ENCODE measurements around the gene SSC5D. TPM values are rescaled to one million over a fixed set of nuclear protein-coding genes. Genes with fewer than 3 reads are reported as not detected.

The SSC5D gene
- total and polyA plus RNA-seq, 2 of the 4 experiments (the other 2 are of a cell fraction): 1.4 to 19.1 TPM

DNA sequence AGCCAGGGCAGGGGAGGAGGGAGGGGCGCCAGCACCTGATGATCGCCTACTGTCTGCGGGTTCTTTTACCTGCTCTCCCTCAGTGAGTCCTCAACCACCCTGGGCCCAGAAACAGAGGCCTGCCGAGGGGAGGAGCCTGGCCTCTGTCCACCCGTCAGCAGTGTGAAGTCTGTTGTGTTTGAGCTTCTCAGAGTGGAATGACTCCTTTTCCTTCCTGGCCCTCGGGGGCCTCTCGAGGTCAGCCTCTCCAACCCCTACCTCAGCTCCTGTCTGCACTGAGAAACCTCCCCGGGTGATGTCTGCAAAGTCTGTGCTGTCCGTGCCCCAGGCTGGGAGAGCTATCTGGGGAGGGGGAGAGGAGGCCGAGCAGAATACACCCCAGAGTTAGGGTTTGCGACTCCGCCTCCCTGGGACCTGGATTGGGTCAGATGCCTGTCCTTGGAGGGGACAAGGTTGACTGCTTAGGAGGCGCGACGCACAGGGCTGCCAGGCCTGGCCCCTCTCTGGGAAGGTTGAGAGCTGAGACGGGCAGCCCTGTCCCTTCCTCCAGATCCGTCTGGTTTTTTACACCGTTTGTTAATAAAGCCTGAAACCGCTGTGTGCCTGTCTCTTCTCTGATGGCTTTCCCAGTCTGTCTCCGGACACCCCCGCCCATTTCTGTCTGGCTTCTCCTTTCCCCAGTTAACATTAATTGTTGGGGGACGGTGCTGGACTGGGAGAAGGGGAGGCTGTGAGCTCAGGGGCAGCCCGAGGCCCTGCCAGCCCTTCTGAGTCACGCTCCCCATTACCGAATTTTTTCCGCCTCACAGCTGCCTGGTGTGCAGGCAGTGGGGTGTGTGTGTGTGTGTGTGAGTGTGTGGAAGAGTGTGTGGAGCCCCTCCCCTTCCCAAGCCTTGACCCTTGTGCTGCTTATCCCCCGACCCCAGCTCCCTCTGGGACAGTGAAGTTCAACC lies 989 bp upstream of the SSC5D start:
- H3K4me1 ChIP-seq (ENCODE audit: control insufficient read depth, insufficient read depth, low read length): peaks cover 30% of the 10 kb centered on the region
- CTCF ChIA-PET: interaction anchor here (1.1 kb wide), 1 partner anchor 16 kb away, joined by 6 read pairs; no protein-coding TSS in a partner anchor
- peak overlapping the region; percentile 80 for H3K23ac ChIP-seq (ENCODE audit: low read depth, low read length)
- peak overlapping the region; percentile 38 for H2BK20ac ChIP-seq (ENCODE audit: low read depth, low read length)
- H3K4me3 ChIP-seq (ENCODE audit: insufficient read depth, low read depth, low read length): no peak overlapping the region
- intact Hi-C loops (cut with micrococcal nuclease) (loop anchor here (1.0 kb wide), 1 partner anchor 11 kb away; the partner anchor contains the start of gene ZNF628), dilution Hi-C loops (cut with HindIII; ENCODE audit: low sequenced_read_pairs, unreplicated experiment) (no loop called here), in situ Hi-C loops (cut with MboI; ENCODE audit: low sequenced_read_pairs) (loop anchor here (25.0 kb wide), 1 partner anchor 1025 kb away; the partner anchor contains the start of genes CDC42EP5 and LENG9)
- POLR2A ChIA-PET (ENCODE audit: unreplicated experiment): no interaction called here
- peak overlapping the region; percentile 79 for H3K4ac ChIP-seq (ENCODE audit: low read depth, low read length)
- WGBS, 2 experiments (ENCODE audit: extremely low coverage in 2 of 2, insufficient read length in 1 of 2): 2% methylated on average over 6 of the region's 27 CpGs; no CpG with 5 or more reads in 1 of the 2 experiments
- peak overlapping the region; percentile 84 for H4K5ac ChIP-seq (ENCODE audit: low read depth, low read length)
- H4K20me1 ChIP-seq (ENCODE audit: insufficient read depth, low read length): 0 out of 2 replicates have a peak, but pooled peaks cover 4% of the 10 kb centered on the region
- peak overlapping the region; percentile 78 for H3K14ac ChIP-seq (replicated peaks; ENCODE audit: low read depth, low read length)
- DNase-seq (peak; percentile 97), ATAC-seq (ENCODE audit: low read depth) (peak; percentile 69)
- no peaks in the 10 kb centered on the region for H3K27me3 ChIP-seq (ENCODE audit: control insufficient read depth, insufficient read depth, low read length)
- peak overlapping the region; percentile 99 for H2AK9ac ChIP-seq (replicated peaks; ENCODE audit: low read depth, low read length, poor library complexity)
- peak overlapping the region; percentile 78 for H3K18ac ChIP-seq (ENCODE audit: low read depth, low read length)
- peak overlapping the region; percentile 89 for H3K27ac ChIP-seq (ENCODE audit: insufficient read depth, low read length)
- H4K8ac ChIP-seq (ENCODE audit: low read depth in 2 of 2, low read length in 2 of 2): peak overlapping the region; percentile 78 to 87
- H3K9ac ChIP-seq (ENCODE audit: low read depth, low read length): peak overlapping the region; percentile 51
- H2AFZ ChIP-seq (replicated peaks; ENCODE audit: low read length, poor library complexity): peak overlapping the region; percentile 76
- H3K56ac ChIP-seq (ENCODE audit: extremely low read depth, insufficient read depth, low read length): peak overlapping the region; percentile 39; the same call in 1 of the 2 replicates
- H3K9me3 ChIP-seq (ENCODE audit: control insufficient read depth, insufficient read depth, low read length): no peaks in the 10 kb centered on the region
- H3K79me1 ChIP-seq (ENCODE audit: low read depth in 1 of 2, low read length in 2 of 2): peaks cover 5 to 36% of the 10 kb centered on the region in 2 experiments
- BruUV-seq (replicated peaks): no TSS peak
- peak overlapping the region; percentile 87 for H2AK5ac ChIP-seq (ENCODE audit: low read depth, low read length)
- H2BK5ac ChIP-seq (ENCODE audit: low read depth, low read length, poor library complexity, severe bottlenecking): peak overlapping the region; percentile 90
- H3K9me1 ChIP-seq (ENCODE audit: insufficient read depth, low read length): 0 out of 2 replicates have a peak, but pooled peaks cover 4% of the 10 kb centered on the region
- peak overlapping the region; percentile 78 for H2BK120ac ChIP-seq (ENCODE audit: low read depth, low read length)
- peak overlapping the region; percentile 20; the same call in 1 of the 3 replicates for H2BK15ac ChIP-seq (ENCODE audit: low read depth, low read length)
- peaks cover 7% of the 10 kb centered on the region; the same call in 1 of the 2 replicates for H3K36me3 ChIP-seq (ENCODE audit: control insufficient read depth, insufficient read depth, low read length)
- H3K4me2 ChIP-seq (ENCODE audit: low read depth, low read length): peak overlapping the region; percentile 66
- H4K91ac ChIP-seq (ENCODE audit: insufficient read depth, low read depth, low read length): peak overlapping the region; percentile 87
- TF ChIP-seq ELK1 (IDR thresholded peaks at IDR 0.05; ENCODE audit: borderline replicate concordance, low read depth, low read length) (no peak), SMC3 (IDR thresholded peaks at IDR 0.05; ENCODE audit: low read depth, low read length) (no peak), RFX5 (IDR thresholded peaks at IDR 0.05; ENCODE audit: low read depth, low read length) (0 out of 2 replicates have a peak, but pooled peaks have one; percentile 12), USF2 (IDR thresholded peaks at IDR 0.05; ENCODE audit: low read depth, low read length) (peak; percentile 31; the same call in 1 of the 2 replicates), MAZ (IDR thresholded peaks at IDR 0.05; ENCODE audit: borderline replicate concordance, low read depth, low read length) (peak; percentile 84), BHLHE40 (IDR thresholded peaks at IDR 0.05; ENCODE audit: low read depth, low read length) (peak; percentile 57; the same call in 1 of the 2 replicates), CTCF (conservative IDR thresholded peaks at IDR 0.05; ENCODE audit: low read depth, low read length) (no peak), NFE2L2 (IDR thresholded peaks at IDR 0.05; ENCODE audit: low read depth, low read length) (peak; percentile 29; the same call in 1 of the 2 replicates), CEBPB (IDR thresholded peaks at IDR 0.05; ENCODE audit: low read depth, low read length) (no peak), POLR2A (IDR thresholded peaks at IDR 0.05; ENCODE audit: low read depth, low read length) (peak; percentile 72), RCOR1 (IDR thresholded peaks at IDR 0.05; ENCODE audit: insufficient replicate concordance, low read length) (peak; percentile 53)

All from IMR-90 (cell line).